Mammary epithelial cell (primary cell): ENCODE data around the gene LDHAL6B.

Experiments used
- CTCF ChIP-seq, 2 donors: IDR thresholded peaks in 1 of 2; conservative IDR thresholded peaks in 1 of 2; 2 replicates each; pipeline ENCODE4 v1.5.1; 2011 to 2012; ENCODE audit warnings: inconsistent platforms in 2 of 2, low read length in 2 of 2, mild to moderate bottlenecking in 2 of 2, control low read depth in 1 of 2, low read depth in 1 of 2; ENCODE audit not compliant: insufficient read depth in 1 of 2; ENCODE audit errors: extremely low read depth in 1 of 2
- EZH2 ChIP-seq: IDR thresholded peaks from 2 replicates; pipeline ENCODE4 v1.6.1; 2012; ENCODE audit warnings: low read length, inconsistent platforms, borderline replicate concordance

GRCh38 chr15:59178151-59178695, 28.4 kb upstream of the LDHAL6B start:
- TF ChIP-seq CTCF (conservative IDR thresholded peaks at IDR 0.05 in 1 of 2, IDR thresholded peaks at IDR 0.05 in 1 of 2; ENCODE audit: extremely low read depth in 1 of 2, insufficient read depth in 1 of 2, low read depth in 1 of 2, low read length in 2 of 2) (no peak), EZH2 (no peak)
